Amygdala (tissue), 56 donors: ENCODE results near the gene ETV6.

Source experiments
- DNase-seq, 56 donors: peaks; one replicate each; lab custom pipeline; 2025; lab: John Stamatoyannopoulos, UW

The ETV6 gene

GRCh38 chr12:11731455-11731854 is 82.0 kb downstream of the ETV6 start:
- no peak for DNase-seq

GRCh38 chr12:11732023-11732422 is 82.5 kb downstream of the ETV6 start:
- no peak for DNase-seq

GRCh38 chr12:11732715-11733114 is 83.2 kb downstream of the ETV6 start:
- no peak for DNase-seq

- DNase-seq = no peak
Observed at GRCh38 chr12:11734580-11735180, 85.2 kb downstream of the ETV6 start.

- DNase-seq = no peak
Observed at GRCh38 chr12:11738450-11738849, 89.0 kb downstream of the ETV6 start.

GRCh38 chr12:11739980-11740577 is 90.6 kb downstream of the ETV6 start:
- DNase-seq = no peak

- DNase-seq = no peak
Observed at GRCh38 chr12:11741434-11742092, 92.1 kb downstream of the ETV6 start.

- no peak for DNase-seq
Observed at GRCh38 chr12:11743423-11744409, 94.2 kb downstream of the ETV6 start.

GRCh38 chr12:11744410-11744801 is 94.9 kb downstream of the ETV6 start:
- DNase-seq = no peak

- no peak for DNase-seq
Observed at GRCh38 chr12:11745113-11745512, 95.6 kb downstream of the ETV6 start.

GRCh38 chr12:11746024-11746771 is 96.7 kb downstream of the ETV6 start:
- DNase-seq = peak in 1 of 56 donors; percentile 38

GRCh38 chr12:11746940-11747716 is 97.7 kb downstream of the ETV6 start:
- no peak for DNase-seq

- DNase-seq = no peak
Observed at GRCh38 chr12:11747969-11748368, 98.5 kb downstream of the ETV6 start.

- DNase-seq = no peak
Observed at GRCh38 chr12:11748903-11749302, 99.4 kb downstream of the ETV6 start.

GRCh38 chr12:11749943-11750690 is 100.6 kb downstream of the ETV6 start:
- peak in 3 of 56 donors; percentile 10 to 25 (median 11) for DNase-seq

GRCh38 chr12:11752403-11753149 is 103.1 kb downstream of the ETV6 start:
- no peak for DNase-seq

- no peak for DNase-seq
Observed at GRCh38 chr12:11753150-11753499, 103.7 kb downstream of the ETV6 start.

GRCh38 chr12:11753826-11754225 is 104.4 kb downstream of the ETV6 start:
- DNase-seq = no peak
